GM18867 (cell line): ENCODE data around the gene ABLIM3.

Experiments used
- ATAC-seq: cut with Tn5 transposase; IDR thresholded peaks from one replicate; pipeline ENCODE4 v1.9.1; 2021; ENCODE audit warnings: mild to moderate bottlenecking, moderate library complexity; ENCODE audit not compliant: unreplicated experiment

The ABLIM3 gene

DNA sequence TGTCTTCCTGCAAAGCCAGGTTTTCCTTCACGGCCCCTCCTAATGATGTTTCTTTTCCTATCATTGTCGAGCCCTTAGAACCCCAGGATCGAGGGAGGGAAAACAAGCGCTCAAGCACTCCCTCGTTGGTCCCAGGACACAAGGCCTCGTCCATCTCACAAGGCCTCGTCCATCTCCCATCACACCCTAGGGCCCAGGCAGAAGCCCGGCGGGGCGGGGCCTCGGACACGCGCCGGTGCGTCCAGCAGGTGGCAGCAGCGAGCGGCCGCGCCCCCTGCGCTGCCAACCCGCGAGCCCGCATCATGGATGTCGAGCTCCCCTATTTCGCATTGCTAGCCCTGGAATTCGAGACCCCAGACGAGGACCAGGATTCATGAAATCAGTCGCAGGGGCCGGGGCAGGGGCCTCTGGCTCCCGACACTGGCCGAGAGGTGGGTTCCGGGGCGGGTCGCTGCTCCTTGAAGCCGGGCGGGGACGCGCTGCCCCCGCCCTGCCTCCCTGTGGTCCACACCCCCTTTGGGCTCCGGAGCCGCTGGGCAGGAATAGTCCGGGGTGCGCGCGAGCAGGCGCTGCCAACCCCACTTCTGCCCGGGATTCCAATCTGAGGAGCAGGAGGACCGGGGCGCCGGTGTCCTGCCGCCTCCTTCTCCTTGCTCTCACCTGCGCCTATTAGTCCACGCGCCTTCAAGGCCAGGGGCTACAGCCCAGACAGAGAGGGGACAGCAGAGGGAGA lies at the start of gene ABLIM3:
ABLIM3 (plus strand) TSS at position 270 of the 733 bp plus-strand sequence. CDS start 603 bp downstream, outside the sequence.
- ATAC-seq, result peak; percentile 90

DNA sequence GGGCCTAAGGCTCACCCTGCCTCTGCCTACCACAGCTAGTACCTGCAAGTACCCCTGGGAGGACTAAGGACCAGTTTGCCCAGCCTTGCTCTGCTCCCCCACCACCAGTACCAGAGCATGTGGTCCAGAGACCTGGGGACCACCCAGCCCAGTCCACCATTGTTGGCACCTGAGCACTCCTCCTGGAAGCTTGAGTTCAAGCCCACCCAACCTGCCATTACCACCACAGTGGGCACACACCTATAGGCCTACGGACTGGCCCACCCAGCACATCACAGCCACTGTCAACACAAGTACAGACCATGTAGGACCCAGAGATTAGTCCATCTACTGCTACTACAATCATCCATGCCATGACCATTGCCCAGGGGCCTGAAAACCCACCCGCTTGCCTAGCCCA lies 47.7 kb upstream of the ABLIM3 start:
- no peak for ATAC-seq

GRCh38 chr5:149094996-149095395 lies 46.3 kb upstream of the ABLIM3 start:
- ATAC-seq, result no peak

DNA sequence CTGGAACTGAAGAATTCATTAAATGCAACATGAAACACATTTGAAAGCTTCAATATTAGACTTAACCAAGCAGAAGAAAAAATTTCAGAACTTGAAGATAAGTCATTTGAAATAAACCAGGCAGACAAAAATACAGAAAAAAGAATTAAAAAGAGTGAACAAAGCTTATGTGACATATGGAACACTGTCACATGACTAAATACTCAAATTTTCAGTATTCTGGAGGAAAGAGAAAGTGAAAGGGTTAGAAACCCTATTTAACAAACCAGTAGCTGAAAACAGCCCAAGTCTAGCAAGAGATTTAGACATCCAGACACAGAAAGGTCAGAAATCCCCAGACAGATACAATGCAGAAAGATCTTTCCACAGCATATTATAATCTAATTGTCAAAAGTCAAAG lies 41.4 kb upstream of the ABLIM3 start:
- no peak for ATAC-seq

DNA sequence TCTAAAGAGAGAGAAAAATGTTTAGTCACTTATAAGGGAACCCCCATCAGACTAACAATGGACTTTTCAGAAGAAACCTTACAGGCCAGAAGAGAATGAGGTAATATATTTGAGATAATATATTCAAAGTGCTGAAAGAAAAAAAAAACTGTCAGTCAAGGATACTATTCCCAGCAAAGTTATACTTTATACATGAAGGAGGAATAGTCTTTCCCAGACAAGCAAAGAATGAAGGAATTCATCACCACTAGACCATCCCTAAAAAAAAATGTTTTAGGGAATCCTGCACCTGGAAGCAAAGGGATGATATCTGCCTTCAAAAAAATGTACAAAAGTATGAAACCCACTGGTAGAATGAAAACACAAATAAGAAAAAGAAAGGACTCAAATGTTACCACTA lies 41.0 kb upstream of the ABLIM3 start:
- no peak for ATAC-seq

DNA sequence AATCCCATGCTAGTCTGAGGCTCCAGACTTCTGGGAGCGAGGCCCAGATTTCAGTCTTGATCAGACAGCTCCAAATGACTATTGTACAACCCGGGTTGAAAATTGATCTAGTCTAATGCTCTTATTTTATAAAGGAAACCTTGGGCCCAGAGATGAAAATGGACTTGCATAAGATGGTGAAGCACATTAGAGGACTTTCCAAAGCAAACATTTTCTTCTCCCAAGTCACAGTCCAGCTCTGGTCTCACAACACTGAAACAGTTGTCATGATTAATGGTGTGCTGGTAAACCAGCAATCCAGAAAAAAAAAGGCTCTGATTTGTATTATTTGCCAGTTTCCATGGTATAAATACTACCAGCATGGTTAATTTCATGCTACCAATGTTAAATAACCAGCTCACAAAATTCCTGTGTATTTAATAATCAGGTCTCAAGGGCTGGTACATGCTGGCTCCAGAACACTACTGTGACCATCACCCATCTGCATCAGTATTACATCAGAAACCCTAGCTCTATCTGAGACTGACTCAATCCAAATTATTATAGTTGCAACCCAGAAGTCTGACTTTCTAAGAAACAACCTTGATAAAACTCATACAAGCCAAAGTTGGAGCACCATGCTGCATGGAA lies 32.5 kb upstream of the ABLIM3 start:
- ATAC-seq, result no peak

DNA sequence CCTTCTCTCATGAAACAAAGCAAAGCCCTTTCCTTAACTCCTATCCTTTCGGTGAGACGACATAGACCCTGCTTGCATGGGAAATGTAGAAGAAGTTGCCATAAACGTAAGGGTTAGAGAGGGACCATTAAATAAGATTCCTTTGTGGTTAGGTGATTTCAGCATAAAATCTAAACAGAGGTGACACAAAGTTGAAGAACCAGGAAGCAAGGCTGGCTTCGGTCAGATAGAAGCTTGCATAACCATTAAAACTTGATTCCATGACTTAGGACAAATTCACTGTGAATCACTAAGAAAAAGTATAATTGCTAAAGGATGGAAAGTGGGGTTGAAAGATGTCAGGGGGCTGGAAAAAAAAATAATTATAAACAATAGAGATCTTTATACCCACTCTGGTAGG lies 30.9 kb upstream of the ABLIM3 start:
- ATAC-seq, result no peak

GRCh38 chr5:149113669-149114068 lies 27.6 kb upstream of the ABLIM3 start:
- ATAC-seq, result no peak

GRCh38 chr5:149114403-149115312 lies 26.6 kb upstream of the ABLIM3 start:
- ATAC-seq, result peak; percentile 79

DNA sequence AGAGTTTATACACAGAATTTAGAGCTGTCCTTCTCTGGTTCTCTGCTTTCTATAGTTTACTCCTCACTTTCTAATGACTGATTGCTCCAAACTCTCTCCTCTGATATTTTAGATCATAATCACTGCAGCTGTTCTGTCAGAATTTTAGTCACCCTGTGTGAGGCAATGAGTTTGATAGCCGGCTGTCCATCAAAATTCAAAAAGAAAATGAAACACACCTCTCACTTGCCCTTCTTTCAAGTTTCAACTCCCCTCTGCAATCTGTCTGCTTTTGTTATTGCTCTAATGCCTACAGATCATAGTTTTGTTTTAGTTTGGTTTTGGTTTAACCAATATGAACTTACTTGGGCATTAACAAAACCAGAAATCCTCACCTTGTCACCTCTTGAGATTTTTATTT lies 23.3 kb upstream of the ABLIM3 start:
- peak; percentile 78 for ATAC-seq

DNA sequence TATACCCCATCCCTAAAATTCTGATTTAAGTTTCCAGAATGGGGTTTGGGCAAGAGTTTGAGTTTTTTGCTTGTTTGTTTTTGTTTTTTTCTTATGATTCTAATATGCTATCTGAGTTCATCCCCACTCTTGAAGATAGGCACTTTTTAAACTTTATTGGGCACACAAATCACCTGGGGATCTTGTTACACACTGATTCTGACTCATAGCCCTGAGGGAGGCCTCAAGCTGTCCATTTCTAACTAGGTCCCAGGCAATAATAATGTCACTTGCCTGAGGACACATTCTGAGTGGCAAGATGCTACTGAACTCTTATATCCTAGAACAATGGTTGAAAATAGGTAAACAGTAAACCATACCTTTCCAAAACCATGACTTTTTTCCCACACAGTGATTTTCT lies 22.8 kb upstream of the ABLIM3 start:
- no peak for ATAC-seq

DNA sequence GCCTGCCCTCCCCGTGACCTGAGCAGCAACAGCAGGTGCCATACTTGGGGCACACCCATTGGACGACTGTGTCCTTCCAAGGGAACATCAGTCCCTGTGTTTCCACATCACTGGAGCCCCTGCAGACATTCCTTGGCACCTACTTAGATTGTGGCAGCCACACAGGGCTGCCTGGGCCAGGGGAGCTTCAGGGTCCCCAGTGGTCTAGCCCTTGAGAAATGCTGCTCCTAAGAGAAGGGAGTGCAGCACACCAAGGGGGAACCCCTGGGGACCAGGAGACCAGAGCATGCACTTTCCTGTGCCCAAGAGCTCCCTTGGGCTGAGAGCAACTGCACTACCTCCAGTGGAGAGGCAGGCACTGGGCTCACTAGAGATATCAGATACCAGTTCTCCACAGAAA lies 20.1 kb upstream of the ABLIM3 start:
- no peak for ATAC-seq

- ATAC-seq, result no peak
Observed at GRCh38 chr5:149123211-149123610, 18.1 kb upstream of the ABLIM3 start.

DNA sequence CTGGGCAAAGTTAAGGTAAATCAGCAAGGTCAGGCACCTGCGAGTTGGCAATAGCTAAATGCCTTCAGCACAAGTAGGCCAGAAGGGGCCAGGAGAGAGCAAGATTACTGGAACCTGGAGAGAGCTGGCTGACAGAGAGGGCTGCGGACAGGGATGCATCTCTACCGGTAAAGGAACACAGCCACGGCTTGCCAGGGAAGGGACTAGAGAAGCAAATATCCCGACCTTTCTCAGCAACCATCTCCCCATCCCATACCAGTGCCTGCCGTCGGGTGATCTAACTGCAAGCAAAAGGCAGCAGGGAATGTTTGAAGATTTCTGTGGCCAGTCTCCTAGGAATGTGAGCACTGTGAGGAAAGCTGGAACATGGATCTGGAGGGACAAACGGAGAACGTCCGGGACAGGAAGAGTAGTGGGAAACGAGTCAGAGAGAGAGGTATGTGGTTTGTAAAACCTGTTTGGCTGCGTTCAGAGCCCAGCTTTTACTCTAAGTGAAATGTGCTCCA lies 15.9 kb upstream of the ABLIM3 start:
- no peak for ATAC-seq

GRCh38 chr5:149126906-149127305 lies 14.4 kb upstream of the ABLIM3 start:
- ATAC-seq, result no peak

DNA sequence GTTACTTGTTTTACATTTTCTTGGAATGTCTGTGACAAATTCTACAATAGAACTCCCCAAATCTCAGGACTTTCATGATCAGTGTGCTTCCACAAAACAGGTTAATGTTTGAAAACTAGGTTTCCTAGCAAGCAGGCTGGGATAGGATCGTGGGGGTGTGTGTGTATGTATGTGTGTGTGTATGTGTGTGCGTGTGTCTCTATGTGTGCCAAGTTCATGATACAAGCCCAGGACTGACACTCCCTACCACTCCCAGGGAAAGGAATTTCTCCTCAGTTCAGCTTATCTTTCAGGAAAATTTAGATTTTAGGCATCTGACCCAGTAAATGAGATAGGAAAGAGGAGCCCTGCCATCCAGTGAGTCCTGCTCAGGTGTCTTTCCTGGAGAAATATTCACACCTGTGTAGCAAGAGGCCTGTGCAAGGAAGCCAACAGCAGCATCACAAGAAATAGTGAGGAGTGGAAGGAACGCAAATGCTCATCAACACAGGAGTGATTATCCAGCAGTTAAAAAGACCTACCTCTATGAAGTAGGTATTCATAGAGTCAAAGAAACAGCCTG lies 13.8 kb upstream of the ABLIM3 start:
- ATAC-seq, result no peak

- ATAC-seq, result peak; percentile 93
Observed at GRCh38 chr5:149128023-149128875, 13.0 kb upstream of the ABLIM3 start.

DNA sequence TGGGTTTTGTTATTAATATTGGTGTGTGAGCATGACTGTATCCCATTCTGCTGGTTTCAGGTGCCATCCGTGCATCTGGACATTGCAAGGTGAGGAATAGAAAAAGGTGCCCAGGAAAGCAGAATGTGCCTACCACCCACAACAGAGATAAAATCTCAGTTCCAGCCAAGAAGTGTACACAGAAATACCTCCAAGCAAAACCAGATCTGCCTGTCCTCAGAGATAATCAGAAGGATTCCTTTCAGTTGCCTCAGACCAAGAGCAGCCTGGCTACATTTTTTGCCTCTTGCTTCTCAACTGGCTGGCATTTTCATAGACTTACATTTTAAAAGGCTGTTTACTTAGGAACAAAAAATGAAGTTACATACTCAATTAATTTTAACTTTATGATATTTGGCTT lies 12.1 kb upstream of the ABLIM3 start:
- no peak for ATAC-seq

- ATAC-seq, result no peak
Observed at GRCh38 chr5:149130121-149130914, 11.0 kb upstream of the ABLIM3 start.
